GM18499 (cell line): Measurements from ENCODE around the gene PDCL3.

Source experiments
- ATAC-seq: cut with Tn5 transposase; IDR thresholded peaks from one replicate; pipeline ENCODE4 v1.9.1; 2021; ENCODE audit warnings: moderate number of reproducible peaks; ENCODE audit not compliant: insufficient read depth, unreplicated experiment

Gene PDCL3

DNA sequence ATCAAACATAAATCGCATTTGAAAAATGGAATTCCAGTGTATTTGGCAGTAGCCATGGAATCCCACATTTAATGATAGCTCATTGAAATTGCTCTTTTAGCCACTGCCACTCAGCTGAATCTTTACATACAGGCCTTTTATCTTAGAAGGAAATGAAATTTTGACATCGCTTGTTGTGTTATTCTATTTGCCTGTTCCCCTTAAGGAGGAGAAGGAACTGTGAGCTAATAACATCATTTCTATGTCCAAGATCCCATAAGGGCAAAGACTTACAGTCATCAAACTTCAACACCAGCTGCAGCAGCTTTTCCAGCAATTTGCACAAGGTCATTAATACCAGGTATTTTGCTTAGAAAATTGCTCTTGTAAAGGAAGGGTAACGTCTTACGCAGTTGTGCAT is 6.0 kb upstream of the PDCL3 start:
- ATAC-seq = no peak

DNA sequence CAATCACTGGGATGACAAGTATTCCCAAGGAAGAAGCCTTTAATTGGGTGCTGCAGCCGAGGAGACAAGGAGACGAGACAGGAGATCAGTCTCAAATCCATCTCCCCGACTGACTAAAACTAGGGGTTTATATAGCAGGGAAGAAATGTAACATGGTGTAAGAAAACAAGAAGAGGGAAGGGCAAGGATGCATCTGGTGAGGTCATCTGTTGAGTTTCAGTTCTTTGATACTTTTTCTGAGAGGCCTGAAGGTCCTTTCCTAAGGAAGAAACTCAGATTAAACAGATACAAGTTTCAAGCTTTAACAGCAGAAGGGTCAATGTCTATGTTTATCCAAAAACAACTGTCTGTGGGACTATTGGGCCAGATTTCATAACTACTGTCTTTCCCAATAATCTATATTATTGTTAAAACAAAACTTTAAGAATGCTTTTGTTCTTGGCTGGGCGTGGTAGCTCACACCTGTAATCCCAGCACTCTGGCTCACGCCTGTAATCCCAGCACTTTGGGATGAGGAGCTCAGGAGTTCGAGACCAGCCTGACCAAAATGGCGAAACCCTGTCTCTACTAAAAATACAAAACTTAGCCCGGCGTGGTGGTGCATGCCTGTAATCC is 2.5 kb upstream of the PDCL3 start:
- ATAC-seq = no peak

DNA sequence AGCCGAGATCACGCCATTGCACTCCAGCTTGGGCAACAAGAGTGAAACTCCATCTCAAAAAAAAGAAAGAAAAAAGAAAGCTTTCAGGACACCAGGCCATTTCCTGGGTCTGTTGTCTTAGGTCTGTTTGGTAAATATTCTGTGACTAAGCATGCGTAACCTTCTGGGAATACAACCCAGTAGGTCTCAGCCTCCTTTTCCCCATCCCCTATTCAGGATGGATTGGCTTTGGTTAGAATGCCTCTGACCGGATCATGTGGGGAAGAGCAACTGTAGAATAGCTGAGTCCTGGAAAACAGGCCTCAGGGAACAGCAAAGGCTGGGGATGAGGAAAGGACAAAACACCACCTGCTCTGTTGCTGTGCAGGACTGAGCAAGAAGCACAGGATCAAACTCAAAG is 1.6 kb upstream of the PDCL3 start:
- no peak for ATAC-seq

DNA sequence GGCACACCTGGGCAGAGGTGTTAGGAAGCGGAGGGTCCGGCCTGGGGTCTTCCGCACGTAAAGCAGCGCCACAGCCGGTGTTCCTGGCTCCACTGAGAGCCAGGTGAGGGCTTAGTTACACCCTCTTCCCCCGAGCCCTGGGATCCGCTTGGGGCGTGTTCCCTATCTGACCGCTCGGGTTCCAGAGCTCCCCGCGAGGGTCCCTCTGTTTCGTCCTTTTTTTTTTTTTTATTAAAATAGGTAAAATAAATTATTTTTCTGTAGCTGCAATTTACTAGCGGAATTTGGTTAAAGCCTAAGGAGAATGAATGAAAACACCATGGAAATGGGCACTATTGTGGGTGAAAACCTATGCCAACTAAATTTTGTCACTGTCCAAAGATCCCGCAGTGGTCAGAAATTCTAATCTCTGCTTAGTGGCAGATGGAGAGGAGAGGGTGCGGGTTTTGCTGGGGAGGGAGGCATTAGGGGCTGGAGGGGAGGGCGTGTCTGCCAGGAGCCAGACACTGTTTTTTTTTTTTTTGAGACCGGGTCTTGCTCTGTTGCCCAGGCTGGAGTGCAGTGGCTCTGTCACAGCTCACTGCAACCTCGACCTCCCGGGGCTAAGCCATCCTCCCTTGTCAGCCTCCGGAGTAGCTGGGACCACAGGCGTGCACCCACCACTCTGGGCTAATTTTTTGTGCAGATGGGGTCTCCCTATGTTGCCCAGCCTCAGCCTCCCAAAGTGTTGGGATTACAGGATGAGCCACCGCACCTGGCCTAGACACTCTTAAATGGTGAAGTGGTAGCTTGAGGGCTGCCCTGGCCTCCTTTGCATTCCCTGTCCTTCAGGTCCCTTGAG is 834 bp downstream of the PDCL3 start:
- ATAC-seq = no peak

DNA sequence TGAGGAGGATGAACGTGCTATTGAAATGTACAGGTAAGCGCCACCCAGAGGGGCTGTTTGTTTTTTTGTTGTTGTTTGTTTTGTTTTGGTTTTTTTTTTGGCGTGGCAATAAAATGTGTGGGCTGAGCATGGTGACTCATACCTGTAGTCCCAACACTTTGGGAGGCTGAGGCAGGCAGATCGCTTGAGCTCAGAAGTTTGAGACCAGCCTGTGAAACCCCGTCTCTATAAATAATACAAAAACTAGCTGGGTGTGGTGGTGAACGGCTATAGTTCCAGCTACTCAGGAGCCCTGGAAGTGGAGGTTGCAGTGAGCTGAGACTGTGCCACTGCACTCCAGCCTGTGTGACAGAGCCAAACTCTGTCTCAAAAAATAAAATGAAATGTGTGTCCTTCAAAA is 6.2 kb downstream of the PDCL3 start:
- ATAC-seq = no peak

DNA sequence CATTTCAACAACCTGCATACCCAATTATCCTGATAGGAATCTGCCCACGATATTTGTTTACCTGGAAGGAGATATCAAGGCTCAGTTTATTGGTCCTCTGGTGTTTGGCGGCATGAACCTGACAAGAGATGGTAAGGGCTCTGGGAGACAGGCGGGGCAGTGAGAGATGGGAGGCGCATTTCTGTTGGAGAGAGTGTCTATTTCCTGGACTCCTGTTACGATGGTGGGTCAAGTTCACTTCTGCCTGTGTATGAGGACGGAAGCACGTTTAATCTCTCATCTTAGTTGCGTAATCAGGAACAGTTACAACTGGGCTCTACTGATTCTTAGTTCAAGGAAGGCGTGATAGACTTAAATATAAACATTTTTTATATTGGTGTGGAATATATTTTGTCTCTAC is 8.9 kb downstream of the PDCL3 start:
- ATAC-seq = no peak

DNA sequence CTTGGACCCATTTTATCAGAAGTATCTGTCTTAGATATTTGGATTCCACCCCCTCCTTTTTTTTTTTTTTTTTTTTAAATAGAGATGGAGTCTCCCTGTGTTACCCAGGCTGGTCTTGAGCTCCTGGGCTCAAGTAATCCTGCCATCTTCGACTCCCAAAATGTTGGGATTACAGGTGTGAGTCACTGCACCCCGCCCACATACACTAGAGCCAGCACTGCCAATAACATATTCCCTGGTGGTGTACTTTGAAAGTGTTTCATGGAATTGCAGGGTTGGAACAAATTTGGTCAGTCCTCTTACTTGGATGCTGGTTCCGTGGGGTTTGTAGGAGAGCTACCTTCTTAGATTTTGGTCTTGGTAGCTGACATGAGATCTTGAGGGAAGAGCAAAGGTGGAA is 15.0 kb downstream of the PDCL3 start:
- ATAC-seq = no peak

DNA sequence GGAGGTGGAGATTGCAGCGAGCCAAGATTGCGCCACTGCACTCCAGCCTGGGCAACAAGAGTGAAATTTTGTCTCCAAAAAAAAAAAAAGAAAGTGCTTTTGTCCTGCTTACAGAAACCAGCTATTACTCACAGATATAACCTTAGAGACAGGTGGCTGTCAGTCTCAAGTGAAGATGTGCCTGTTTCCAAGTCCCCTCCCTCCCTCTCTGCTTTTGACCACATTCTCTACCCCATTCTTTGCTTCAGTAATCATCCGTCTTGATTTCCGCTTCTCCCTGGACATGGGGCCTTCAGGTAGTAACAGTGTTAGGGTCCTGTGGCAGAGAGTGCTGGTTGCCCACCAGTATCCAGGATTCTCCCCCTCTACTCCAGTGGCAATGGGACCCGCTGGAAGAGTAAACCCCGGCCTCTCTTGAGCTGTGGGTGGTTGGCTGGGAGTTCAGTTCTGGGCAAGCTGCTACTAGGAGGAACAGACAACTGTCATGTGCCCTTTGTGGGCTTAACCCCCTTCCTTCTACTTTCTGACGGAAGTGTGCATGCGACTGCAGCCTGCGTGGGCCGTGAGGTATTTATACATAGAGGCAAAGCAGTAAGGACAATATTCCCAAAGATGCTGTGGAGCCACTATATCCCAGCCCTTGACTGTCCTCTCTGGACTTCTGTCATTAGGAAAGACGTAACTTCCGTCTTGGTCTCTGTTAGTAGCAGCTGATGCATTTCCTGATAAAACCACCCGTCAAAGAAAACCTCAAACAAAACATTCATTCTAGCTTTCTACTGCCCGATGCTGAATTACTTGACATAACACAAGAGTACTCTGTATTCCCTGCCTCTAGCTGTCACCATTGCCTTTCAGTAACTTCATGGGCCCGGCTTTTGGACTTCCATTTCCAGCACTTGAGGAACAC is 17.8 kb downstream of the PDCL3 start:
- no peak for ATAC-seq

DNA sequence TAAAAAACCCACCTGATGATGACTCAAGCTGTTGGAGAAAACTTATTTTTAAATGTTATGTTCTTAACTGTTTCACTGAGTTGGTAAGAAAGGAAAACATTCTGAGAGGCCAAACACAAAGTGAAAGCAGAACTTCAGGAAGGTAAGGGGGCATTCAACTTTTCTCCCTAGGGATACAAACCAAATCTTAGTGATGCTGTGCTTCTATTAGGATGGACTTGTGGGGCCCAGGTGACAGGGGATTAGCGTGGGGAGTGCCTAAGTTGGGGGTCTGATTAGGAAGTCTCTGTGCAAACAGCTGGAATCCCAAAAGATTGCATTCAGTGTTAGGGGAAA is 18.5 kb downstream of the PDCL3 start:
- ATAC-seq = no peak

DNA sequence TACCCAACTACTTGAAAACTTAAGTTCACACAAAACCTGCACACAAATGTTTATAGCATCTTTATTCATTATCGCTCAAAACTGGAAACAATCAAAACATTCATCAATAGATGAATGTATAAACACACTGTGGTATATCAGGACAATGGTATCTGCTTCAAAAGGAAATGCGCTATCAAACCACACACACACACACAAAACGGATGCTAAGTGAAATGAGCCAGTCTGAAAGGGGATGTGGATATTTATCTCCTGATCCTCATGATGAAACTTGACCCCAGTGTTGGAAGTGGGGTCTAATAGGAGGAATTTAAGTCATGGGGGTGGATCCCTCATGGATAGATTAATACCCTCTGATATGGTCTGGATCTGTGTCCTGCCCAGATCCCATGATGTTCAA is 22.0 kb downstream of the PDCL3 start:
- no peak for ATAC-seq

DNA sequence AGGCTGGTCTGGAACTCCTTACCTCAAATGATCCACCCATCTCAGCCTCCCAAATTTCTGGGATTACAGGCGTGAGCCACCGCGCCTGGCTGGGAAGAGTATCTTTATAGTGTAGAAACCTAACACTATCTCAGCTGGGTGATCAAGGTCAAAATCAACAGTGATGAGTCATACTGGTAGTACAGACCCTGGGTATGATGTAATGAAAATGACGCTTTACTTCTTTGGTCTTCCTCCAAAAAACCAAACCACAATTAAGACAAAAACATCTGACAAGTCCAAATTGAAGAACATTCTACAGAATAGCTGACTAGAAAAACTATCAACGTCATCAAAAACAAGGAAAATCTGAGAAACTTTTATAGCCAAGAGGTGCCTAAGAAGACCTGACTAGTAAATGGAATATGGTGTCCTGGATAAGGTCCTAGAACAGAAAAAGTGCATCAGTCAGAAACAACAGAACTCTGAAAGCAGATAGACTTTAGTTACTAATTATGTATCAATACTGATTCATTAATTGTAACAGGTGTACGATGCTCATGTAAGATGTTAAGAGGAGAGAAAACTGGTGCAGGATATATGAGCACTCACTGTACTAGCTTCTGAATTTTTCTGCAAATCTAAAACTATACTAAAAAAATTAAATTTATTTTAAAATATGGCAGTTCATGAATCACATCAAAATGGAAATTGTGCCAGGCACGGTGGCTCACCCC is 25.4 kb downstream of the PDCL3 start:
- peak; percentile 54 for ATAC-seq

DNA sequence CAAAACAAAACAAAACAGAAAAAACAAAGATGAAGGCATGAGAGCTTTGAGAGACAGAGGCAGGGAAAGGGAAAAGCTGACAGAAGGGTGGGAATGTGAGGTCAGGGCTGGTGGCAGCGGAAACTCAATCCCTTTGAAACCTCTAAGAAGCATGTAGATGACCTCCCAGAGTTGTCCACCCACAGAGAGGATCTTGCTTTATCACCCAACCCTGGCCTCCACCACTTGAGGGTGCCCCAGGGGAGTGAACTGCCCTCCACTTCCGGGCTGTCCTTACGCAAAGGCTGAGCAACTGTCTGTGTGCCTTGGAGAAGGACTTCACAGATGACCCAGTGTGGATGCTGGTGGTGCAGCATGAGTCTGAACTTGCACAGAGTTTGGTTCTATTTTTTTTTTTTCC is 26.7 kb downstream of the PDCL3 start:
- ATAC-seq = no peak

DNA sequence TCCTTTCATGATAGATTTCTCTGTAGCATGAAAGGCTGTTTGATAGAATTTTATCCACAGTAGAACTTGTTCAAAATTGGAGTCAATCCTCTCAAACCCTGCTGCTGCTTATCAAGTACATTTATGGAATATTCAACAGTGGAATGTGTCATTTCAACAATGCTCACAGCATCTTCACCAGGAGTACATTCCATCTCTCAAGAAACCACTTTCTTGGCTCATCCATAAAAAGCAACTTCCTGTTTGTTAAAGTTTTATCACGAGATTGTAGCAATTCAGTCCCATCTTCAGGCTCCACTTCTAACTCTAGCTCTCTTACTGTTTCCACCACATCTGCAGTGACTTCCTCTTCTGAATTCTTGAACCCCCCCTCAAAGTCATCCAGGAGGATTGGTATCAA is 29.4 kb downstream of the PDCL3 start:
- no peak for ATAC-seq

DNA sequence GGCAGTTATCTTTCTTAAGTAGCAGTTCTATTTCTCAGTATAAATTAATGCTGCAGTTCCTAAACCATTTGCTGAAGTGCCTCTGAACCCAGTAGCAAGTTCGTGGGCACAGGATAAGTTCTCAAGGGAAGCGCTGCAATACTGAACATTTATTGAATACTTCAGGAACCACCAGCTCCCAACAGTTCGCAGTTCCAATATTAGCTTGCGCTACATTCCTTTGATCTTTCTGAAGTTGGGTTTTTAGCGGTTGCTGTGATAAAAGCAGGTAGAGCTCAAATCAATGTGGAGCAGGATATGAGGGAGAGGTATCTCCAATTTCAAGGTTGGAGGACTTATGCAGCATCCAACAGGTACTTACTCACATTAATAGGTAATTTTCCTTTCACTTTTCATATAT is 33.7 kb downstream of the PDCL3 start:
- ATAC-seq = no peak

DNA sequence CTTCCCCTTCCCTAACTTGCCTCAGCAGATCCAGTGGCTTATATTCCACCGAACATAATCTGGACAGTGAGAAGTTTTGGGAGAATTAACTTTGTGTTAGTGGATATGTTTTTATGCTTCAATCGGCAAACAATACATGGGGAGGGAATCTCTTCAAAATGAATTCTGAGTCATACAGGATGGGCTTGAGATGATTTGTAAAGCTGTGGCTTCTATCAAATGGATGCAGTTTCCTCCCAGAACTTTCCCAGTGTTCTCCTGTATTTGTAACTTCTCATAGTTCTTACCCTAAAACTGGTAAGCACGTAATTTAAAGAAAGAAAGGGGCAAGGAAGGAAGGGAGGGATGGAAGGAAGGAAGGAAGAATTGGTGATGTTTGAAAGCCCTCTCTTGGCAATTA is 36.8 kb downstream of the PDCL3 start:
- no peak for ATAC-seq

DNA sequence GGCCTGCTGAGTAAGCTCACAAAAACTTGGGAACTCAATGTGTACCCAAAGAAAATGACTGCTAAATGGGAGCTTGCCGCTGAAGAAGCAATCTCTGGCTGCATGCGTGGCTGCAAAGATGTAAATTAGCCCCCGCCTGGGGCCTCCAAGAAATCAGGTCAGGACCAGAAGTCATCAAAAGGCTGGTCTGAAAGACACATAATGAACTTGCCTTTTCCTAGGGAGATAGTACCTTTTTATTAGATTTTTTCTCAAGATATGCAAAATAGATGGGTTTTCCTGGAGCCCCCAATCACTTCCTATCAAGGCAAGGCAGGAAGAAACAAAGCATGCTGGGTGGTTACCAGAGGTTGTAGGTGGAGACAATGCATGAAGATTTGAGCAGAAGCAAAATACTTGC is 38.9 kb downstream of the PDCL3 start:
- ATAC-seq = no peak

DNA sequence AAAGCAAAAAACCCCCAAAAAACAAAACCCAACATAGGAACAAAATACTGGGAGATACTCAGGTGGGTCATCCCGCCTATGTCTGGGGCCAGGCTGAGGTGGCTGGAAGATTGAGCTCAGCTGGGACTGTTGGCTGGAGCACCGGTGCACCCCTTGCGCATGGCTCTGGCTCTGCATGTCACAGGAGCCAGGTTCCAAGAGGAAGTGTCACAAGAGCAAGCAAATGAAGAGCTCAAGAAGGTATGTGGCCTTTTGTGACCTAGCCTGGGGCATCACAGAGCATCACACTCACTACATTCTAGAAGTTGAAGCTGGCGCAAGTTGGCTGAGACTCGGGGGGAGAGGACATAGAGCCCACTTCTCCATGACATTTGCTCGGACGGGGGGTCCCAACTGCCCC is 40.6 kb downstream of the PDCL3 start:
- no peak for ATAC-seq

DNA sequence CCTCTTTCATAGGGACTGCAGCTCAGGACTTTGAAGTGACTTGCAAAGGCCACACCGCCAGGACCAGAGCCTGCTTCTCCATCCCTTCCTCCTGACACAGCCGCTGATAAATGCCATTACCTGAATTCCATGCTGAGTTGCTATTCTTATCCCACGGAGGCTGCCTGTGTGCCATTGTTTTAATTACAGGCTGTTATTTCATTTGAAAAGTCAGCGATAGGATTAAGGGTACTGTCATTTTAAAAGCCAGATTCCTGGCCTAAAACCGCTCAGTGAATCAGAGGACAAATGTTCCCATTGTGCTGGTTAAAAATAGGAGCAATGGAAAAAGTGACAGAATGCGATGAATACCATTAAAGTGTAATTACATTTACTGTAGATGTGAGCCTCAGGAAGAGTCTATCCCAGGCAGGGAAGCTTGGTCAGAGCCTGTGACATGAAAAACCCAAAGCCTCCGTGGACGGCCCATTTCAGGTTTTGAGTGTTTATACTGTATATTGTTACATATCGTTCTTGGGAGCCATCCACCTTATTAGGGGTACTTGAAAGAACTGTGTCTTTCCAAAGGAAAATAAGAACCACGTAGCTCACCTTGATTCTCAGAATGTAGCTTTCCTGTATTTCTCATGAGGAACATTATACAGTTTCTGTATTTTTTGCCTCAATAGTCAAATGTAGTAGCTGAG is 41.3 kb downstream of the PDCL3 start:
- no peak for ATAC-seq

DNA sequence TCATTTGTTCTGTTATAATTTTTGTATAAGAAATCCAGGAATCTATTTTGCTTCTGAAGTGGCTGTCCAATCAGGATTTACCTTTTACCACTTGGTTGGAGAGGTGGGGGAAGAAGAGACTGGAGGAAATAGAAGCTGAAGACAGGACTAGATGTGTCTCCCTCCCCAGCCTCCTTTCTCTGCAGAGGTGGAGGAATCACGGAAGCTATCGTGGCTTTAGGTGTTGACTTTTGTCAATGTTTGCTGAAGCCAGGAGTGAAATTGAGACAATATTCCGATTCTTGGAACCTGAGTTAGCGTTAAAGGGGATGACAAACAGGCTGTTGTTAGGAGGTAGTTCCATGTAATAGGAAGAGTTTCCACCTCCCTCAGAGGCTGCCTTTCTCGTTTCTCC is 43.5 kb downstream of the PDCL3 start:
- ATAC-seq = no peak

DNA sequence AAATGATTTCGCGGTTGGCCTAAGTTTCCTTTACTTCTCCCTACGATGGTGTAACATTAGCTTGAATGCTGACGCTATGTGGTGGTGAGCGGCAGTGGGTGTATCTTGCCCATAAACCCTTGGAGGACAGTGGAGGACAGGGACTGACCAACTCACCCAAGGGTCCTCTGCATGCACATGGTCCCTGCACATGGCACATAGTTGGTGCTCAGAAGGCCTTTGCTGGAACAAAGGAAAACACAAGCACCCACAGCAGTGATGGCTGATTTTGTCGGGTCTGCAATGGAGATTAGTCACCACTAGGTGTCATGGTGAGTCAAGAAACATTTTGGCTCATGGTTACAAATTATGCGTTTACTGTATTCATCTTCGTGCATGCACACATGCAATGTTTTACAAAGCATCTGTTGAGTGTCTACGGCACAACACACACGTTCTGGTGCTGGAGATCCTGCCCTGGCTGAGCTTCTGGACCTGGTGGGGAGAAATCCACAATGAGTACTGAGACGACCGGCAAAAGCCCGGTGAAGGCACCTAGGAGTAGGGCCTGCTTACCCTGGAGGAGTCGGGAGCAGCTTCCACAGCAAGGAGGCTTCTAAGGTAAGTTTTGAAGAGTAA is 44.0 kb downstream of the PDCL3 start:
- ATAC-seq = no peak
